ENCODE data around the gene MAPKBP1.

MAPKBP1 gene

DNA sequence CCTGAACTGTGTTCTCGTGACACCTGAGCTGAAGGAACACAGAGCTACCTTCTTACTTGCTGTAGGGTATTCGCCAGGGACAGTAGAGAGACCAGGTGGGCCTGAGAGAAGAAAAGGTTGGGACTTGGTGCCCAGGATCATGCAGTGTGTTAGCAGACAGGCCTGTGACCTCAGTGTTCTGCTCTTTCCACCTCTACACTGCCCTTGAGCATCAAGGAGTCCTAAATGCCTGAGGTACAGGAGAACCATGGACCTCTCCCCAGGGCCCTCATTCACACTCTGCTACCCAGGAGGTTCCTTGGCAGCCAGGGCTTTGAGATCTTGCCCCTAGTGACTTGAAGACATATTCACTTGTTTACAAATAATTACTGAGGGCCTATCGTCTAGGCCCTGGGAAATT is 31.4 kb downstream of the MAPKBP1 start:
- DNase-seq (ENCODE audit: low read depth): no peak
- TF ChIP-seq, protein P1, sequence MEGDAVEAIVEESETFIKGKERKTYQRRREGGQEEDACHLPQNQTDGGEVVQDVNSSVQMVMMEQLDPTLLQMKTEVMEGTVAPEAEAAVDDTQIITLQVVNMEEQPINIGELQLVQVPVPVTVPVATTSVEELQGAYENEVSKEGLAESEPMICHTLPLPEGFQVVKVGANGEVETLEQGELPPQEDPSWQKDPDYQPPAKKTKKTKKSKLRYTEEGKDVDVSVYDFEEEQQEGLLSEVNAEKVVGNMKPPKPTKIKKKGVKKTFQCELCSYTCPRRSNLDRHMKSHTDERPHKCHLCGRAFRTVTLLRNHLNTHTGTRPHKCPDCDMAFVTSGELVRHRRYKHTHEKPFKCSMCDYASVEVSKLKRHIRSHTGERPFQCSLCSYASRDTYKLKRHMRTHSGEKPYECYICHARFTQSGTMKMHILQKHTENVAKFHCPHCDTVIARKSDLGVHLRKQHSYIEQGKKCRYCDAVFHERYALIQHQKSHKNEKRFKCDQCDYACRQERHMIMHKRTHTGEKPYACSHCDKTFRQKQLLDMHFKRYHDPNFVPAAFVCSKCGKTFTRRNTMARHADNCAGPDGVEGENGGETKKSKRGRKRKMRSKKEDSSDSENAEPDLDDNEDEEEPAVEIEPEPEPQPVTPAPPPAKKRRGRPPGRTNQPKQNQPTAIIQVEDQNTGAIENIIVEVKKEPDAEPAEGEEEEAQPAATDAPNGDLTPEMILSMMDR (IDR thresholded peaks at IDR 0.05; ENCODE audit: low read length, missing control alignments): no peak
- no peak overlapping the region for H3K4me3 ChIP-seq (replicated peaks; ENCODE audit: low read depth, low read length)

DNA sequence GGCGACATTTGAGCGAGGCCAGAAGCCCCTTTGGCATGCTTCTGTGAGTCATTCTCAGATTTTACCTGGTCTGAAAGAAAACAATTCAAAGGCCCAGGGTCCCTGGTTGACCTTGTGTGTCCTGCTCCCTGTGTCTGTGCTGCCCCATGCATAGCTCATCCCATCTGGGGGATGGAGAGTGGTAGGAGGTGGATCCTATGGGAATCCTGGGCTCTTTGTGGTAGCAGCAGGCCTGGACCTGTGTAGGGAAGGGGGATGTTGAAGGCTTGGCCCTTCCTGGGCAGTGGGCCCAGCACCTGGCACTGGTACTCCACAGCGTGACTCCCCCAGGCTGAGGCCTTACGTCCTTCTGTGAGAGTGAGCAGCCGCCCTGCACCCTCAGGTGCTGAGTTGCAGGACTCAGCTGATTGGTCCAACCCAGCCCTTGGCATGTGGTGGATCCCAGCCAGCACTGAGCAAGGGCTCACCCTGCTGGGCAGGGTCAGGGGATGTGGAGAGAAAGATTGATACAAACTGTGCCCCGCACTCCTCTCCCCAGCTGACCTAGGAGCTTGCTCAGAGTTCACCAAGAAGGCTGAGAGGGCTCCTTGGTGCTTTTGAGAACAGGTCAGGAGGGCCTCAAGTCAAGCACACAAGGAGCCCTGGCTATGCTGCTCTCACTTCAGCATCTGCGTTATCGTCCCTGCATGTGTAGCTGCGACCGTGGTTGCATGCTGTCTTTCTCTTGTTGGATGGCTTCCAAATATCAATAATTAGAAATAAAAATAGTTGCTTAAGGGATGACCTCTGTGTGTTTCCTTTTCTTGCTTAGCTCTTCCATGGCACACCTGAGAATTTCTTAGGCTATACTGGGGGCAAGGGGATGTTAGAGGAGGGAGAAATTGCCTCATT is 32.3 kb downstream of the MAPKBP1 start:
- no peak overlapping the region for H3K4me3 ChIP-seq (replicated peaks; ENCODE audit: low read depth, low read length)
- no peak for DNase-seq (ENCODE audit: low read depth)
- TF ChIP-seq, protein P1 (IDR thresholded peaks at IDR 0.05; ENCODE audit: low read length, missing control alignments): no peak

DNA sequence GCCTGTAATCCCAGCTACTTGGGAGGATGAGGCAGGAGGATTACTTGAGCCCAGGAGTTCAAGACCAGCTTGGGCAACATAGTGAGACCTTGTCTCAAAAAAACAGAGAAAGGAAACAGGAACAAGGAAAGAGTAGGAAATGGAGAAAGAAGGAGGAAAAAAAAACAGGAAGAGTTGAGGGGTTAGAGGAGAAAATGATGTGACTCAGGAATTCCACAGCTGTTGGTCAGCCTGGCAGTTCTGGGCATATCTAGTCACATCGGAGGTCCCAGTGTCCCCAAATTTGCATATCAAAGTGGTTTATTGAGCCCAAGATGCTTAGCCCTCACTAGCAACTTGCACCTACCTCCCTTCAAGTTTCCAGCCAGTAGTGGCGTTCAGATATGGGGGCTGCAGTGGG is 34.8 kb downstream of the MAPKBP1 start:
- TF ChIP-seq, protein P1 (IDR thresholded peaks at IDR 0.05; ENCODE audit: low read length, missing control alignments): no peak
- H3K4me3 ChIP-seq (replicated peaks; ENCODE audit: low read depth, low read length): no peak overlapping the region
- DNase-seq (ENCODE audit: low read depth): no peak

DNA sequence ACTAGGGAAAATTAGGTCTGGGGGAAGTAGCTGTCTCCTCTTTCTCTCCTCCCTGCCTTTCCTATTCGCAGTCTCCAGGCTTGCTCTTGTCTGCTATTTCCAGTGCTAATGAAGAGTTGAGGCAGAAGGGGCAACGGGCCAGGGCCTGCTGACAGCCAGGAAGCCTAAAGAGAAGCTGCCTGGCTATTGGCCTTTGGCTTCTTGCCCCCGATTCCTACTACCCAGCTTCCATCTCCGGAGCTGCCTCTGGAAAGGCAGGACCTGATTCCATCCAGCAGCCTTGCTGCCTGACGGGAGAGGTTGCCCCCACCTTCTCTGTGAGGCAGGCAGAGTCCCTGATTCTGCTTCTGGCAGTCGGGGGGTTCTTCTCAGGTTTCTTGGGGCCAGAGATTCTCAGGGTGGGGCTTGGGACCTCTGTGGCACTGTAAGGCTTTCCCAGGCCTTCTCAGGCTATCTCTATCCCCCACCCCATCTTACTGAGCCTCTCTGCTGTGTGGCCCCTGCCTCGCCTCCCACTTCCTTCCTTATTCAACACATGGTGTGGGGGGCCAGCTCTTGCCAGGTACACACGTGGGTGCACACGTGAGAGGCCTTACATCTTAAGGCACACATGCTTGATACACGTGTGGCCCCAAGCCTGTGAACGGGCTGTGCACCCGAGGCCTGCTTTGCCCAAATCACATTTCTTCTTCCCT is 35.4 kb downstream of the MAPKBP1 start:
- no peak overlapping the region for H3K4me3 ChIP-seq (replicated peaks; ENCODE audit: low read depth, low read length)
- TF ChIP-seq, protein P1 (IDR thresholded peaks at IDR 0.05; ENCODE audit: low read length, missing control alignments): no peak
- DNase-seq (ENCODE audit: low read depth): no peak

DNA sequence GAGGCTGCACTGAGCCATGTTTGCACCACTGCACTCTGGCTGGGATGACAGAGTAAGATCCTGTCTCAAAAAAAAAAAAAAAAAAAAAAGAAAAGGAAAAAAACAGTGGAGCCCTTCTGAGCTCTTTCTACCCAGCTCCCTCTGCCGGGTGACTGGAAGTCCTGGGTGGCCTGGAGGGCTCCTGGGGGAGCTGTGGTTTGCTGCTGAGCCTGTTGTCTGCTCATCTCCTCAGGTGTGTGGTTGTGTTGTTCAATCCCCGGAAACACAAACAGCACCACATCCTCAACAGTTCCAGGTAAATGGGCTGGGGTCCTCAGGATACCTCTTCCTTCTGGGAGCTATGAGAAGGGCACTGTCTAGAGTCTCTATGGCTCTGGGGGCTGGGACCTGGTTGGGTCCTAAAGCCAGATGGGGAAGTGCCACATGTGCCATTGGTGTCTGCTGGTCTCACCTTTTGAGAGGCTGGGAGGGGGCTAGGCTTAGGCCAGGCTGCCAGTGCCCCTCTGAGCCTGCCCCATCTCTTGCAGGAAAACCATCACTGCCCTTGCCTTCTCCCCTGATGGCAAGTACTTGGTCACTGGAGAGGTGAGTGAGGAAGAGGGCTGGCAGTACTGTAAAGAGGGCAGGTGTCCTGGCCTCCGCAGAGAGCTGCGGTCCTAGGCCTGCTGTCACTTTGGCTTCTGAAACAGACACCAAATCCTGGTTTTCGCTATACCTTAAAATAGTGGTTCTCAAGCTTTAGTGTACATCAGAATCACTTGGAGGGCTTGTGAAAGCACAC is 36.6 kb downstream of the MAPKBP1 start:
- no peak overlapping the region for H3K4me3 ChIP-seq (replicated peaks; ENCODE audit: low read depth, low read length)
- no peak for DNase-seq (ENCODE audit: low read depth)
- TF ChIP-seq, protein P1 (IDR thresholded peaks at IDR 0.05; ENCODE audit: low read length, missing control alignments): no peak

DNA sequence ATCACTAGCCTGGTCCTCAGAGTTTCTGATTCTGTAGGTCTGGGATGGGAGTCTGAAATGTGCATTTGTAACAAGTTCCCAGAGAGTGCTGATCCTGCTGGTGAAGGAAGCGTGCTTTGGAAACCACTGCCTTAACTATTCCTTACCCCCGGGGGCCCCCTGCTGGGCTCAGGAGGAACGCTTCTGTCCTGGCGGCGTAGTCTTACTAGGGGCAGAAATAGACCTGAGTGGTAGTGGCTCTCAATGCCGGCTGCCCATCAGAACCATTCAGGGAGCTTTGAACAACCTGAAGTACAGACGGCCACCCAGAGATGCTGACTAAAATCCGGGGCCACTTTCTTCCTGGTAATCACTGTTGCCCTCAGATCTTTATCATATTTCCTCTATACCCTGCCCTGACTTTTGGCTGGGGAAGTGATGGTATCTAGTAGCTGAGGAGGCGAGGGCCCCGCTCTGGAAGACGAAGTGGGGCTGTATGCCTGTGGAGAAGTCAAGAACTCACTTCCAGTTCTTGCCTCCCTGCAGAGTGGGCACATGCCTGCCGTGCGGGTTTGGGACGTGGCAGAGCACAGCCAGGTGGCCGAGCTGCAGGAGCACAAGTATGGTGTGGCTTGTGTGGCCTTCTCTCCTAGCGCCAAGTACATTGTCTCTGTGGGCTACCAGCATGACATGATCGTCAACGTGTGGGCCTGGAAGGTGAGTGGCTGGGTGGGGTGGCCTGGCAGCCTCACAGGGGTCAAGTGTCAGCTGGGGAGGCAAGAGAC is 37.3 kb downstream of the MAPKBP1 start:
- peak; percentile 89 for DNase-seq (ENCODE audit: low read depth)
- TF ChIP-seq, protein P1 (IDR thresholded peaks at IDR 0.05; ENCODE audit: low read length, missing control alignments): peak; percentile 92
- H3K4me3 ChIP-seq (replicated peaks; ENCODE audit: low read depth, low read length): no peak overlapping the region

Measured in fibroblast of pulmonary artery (primary cell).